HG03103 (cell line): ENCODE data around the gene C1orf21.

Source experiments
- ATAC-seq: cut with Tn5 transposase; IDR thresholded peaks from one replicate; pipeline ENCODE4 v1.9.1; 2021; ENCODE audit warnings: low read depth; ENCODE audit not compliant: unreplicated experiment

Gene C1orf21

DNA sequence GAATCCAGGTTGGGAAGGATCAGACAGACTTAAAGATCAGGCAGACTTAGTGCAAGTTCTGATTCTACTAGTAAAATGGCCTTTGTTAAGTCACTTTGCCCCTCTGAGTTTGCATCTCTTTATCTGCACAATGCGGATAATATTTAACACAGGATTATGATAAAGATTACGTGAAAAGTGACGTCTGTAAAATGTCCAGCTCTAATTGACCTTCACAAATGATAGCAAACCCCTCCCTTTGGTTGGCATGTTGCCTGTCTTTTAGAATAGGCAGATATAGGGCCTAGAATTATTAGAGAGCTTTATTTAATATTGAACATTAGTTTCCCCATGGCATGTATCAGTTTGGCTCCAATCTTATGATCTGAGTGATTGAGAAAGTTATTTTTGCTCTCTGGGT is 55.4 kb downstream of the C1orf21 start:
- ATAC-seq: no peak

DNA sequence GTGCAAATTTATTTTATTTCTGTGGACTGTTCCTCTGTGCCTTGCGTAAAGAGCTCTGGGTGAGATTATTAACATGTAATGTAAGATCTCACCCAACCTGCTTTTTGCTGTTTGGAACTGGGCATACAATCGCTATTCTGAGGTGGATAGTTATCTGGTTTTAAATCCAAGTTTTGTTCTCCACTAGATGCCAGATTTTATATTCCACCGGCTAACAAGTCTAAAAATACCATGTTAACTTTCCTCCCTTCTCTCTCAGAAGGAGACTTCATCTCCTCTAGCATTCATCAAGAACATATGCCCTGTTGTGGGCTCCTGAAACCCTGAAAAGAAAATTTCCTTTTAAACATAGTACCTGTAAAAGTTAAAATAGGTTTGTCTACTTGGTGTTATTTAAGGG is 56.4 kb downstream of the C1orf21 start:
- ATAC-seq: no peak

DNA sequence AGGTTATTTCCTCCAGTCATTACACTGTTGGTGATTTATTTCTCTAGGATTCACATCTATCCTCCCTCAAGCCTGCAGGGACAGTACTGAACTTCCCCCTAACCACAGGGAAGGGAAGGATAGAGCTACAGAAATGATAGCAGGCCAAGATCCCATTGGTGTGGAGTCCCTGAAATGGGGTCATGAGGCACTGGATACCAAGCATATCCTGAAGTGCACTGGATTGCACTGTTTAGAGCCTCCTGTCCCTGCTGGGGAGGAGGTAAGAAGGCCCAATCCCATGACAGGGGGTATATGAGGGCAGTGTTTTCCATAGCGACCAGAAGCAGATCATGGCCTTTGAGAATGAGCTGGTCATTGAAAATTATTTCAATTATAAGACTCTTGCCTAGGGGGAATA is 56.8 kb downstream of the C1orf21 start:
- no peak for ATAC-seq

DNA sequence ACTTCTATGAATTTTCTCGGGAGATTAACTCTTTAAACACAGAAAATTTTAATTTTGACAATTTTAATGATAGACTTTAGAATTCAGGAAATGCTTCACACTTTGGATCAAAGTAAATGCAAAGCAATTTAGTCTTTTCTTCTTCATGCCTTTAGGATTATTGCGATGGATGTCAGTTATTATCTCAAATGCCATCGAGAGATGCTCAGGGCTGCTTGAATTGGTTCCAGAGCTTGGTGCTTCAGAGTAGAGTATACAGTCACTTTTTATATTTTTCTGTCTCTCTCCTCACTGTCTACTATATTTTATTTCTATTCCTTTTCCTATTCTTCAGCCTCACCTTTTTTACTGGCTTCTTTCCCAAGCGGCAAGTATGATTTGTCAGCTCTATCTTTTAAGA is 59.2 kb downstream of the C1orf21 start:
- no peak for ATAC-seq

DNA sequence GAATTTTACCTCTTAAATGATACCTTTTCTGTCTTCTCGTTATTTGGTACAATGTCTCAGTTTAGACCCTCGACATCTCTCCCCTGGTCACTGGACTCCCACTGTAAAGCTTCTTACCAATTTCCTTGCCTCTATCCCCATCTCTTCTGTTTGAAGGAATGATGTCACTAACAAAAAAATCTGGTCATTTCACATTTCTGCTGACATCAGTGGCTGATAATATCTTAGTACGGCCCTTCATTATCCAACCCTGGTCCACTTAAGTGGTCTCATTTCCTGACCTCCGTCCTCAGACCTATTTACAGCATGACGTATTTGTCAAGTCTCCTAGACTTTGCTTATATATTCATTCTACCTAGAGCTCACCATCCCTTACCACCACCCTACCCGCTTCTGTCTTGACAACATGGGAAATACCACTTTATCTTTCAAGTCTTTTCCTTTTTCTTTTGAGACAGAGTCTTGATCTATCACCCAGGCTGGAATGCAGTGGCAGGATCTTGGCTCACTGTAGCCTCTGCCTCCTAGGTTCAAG is 60.9 kb downstream of the C1orf21 start:
- no peak for ATAC-seq

DNA sequence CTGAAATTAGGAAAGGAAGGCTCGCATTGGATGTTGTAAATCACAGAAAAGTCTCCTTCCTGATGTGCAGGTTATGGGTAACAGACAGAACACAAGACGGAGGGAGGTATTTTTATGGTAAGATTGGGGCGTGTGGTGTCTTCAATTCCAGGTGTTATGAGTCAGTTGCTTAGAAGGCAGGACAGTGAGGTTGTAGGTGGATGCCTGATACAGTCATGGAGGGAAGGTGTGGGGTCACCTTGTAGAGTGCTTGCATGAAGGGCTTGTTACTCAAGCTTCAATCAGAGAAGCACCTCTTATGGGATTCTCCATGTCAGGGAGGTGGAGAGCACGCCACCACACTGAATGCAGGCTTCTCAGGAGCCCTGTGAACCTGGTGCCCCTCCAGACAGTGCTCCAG is 63.1 kb downstream of the C1orf21 start:
- ATAC-seq: no peak

DNA sequence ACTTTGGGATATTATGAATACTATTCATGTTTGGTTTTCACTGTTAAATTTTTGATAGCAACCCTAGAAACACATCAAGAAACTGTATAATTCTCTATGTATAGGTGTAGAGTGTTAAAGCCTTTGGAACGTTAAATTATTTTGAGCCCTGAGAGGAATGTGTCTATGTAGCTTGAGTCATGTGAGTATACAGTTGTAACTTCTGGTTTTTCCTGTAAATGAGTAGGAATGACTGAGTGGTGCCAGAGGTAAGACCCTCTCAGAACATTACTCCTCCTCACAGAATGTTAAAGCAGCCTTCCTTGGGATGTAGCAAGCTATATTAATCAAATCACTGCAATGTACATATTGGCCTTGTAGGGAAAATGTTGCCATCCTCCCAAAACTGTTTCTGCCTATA is 69.0 kb downstream of the C1orf21 start:
- no peak for ATAC-seq

DNA sequence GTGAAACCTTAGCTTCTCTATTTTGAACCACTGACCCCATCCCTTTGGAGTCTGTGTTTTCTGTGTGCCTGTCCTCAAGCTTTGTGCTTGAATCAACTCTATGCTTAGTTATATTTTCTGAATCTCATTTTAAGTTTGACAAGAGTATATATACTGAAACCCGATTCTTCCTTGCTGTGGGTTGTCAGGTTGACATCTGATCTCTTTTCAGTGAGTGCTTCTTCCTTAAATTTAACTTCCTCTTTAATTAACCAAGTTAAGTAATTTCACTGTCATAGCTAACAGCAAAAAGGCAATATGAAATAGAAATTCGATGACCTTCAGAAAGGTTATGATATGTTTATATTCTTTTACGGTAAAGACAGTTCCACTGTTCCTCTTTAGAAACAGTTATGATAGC is 69.4 kb downstream of the C1orf21 start:
- no peak for ATAC-seq

DNA sequence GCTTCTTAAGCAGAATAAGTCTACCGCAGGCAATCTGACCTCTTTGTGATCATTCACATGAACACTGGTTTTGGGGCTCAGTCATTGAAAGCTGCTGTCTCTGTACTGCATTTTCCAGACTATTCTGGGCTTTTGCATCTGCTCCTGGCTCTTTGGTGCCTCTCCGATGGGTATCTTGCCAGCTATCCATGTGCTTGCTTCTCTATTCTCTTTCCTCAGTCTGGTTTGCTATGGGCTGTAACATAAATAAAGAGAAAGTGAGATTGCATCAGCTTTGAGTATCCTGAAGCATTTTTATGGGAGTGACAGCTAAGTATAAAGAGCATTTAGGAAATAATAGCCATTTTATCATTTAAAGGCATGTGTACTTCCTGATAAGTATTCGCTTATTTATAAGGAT is 70.7 kb downstream of the C1orf21 start:
- ATAC-seq: no peak

DNA sequence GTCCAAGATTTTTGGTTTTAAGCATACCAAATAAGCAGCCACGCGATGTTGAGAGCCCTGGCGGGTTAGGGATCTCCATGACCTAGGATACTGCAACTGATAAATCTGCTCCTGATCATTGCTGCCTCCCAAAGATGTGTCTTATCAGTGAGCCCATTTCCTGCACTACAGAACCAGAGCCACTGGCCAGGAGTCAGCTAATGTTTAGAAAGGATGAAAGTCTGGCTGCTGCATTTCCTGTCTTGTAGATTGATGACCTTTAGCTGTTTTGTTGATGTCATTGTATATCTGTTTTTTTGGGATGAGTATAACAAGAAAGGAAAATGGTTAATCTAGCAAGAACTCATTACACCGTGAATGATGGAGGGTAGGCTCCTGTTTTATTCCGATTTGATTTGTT is 74.5 kb downstream of the C1orf21 start:
- no peak for ATAC-seq

DNA sequence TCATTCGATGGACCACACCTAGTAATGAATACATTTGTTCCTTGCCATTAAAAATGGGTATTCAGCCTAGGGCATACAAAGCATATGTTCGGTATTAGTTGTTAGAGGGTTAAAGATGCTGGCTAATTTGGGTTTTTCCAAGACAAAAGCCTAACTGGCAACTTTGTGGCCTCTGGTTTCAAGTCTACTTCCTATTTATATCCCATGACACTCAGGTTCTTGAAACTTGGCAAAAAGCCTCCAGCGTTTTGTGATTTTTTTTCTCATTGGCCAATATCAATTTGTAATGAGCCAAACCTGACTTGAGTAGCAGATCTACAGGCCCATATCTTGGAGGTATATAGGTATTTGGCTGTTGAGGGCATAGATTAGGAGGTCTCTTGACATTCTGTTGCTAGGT is 75.3 kb downstream of the C1orf21 start:
- ATAC-seq: no peak

DNA sequence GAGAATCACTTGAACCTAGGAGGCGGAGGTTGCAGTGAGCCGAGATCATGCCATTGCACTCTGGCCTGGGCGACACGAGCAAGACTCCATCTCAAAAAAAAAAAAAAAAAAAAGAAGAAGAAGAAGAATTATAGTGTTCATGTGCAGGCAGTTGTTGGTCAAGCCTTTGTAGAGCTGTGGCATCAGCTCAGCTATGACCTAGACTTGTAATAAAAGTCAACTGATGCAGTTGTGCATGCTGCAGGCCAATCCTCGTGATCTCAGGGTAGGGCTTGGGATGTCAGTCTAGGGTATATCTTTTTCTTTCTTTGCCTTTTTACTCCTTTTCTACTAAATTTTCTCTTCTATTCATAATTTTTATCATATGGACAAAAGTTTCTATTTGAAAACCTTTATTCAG is 76.2 kb downstream of the C1orf21 start:
- no peak for ATAC-seq

DNA sequence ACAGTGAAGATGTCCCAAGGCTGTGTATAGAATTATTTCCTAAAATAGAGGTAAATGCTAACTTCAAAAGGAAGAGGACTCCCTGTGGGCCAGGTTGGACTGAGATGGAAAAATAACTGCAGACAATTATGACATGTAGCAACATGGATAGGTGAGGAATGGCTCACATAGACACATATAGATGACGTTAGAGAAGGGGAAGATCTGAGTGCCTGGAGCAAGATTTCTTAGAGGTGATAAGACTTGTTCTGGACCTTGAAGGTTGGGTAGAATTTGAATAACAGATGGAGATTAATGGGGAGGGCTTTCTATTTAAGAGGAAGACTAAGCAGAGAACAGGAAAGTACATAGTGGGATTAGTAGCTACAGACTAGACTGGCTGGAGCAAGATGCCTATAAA is 76.9 kb downstream of the C1orf21 start:
- no peak for ATAC-seq

DNA sequence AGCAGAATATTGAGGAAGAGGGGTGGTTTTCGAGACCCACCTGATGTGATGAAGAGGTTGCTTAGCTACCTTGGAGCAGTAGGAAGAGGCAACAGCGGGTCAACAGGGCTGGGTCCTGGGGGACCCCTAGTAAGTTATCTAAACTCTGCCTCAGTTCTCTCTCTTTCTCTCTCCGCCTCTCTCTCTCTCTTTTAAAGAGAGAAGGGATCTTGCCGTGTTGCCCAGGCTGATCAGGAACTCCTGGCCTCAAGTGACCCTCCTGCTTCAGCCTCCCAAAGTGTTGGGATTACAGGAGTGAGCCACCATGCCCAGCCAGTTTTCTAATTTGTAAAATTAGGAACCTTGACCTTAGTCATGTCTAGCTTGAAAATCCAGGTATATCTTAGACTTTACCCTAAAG is 77.9 kb downstream of the C1orf21 start:
- no peak for ATAC-seq

DNA sequence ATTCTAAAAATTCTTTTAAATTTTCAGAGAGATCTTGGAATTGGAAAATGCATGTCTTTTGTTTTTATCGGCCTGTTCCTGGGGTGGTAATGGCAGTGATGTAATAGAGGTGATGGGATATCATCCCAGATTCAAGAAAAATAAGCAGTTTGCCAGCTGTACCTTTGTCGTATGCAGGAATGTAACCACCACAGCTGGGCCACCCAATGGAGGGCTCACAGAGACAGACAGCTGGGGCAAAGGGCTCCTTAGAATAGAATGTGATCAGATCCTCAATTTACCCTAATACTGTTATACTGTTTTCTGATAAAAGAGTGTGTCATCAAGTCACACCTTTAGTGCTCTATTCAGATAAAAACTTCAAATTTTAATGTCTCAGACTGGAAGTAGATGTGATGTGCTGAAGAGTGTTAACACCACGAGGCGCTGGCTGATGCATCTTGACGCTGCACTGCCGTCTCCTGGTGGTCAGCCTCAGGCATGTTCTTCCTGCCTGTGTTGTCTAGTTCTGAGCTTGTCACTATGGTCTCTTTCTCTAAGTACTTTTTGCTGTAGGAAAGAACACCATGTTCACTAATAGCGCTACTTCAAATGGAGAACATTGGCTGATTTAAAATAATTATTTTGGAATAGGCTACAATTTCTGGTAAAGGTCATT is 78.8 kb downstream of the C1orf21 start:
- ATAC-seq: no peak

DNA sequence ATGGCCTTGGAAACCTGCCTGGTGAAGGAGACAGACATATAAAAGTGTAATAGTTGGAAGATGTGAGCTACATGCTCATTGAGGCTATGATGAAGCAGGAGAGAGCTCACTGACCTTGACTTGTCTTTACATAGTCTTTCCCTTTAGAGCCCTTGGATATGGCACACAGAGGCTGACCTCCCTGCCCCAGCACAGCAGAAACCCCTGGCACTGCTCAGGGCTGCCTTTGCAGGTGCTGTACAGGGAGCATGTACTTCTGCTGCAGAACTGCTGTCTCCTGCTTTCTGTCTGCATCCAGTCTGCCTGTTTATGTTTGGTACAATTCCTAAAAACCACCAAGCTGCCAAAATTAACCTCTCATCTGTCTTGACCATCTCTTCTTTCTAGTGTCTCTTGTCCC is 80.5 kb downstream of the C1orf21 start:
- no peak for ATAC-seq

DNA sequence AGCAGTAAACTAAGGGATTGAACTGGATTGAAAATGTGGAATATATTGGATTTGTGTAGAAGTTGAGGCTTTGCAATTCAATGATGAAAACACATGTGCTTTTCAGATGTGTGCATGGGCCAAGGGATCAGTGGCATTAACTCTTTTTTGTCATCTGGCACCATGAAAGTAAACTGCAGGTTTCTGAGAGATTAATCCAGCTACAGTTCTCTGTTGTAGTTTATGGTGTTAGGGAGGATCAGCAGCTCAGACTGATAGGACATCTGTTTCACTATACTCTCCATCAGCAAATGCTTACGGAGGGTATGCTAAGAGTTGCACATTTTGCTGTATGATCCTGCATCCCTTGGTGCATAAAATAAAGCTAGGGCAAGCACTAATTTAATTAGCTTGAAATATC is 82.6 kb downstream of the C1orf21 start:
- no peak for ATAC-seq

DNA sequence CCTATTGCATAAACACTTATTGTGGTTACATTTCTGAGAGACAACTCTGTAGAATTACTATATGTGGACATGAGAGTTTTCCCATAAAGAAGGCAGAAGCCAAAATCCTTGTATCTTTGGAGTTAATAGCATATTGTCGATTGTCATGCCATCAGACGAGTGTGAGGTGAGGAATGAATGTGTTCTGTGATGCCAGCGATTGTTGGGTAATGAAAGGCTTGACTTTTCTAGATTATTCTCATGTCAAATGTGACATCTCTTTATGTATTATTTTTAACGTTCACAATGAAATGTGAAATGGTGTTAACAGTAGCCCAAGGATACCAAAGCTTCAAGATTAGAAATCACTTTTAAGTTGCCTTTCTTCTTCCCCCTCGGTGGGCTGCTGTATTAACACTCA is 84.9 kb downstream of the C1orf21 start:
- ATAC-seq: no peak

DNA sequence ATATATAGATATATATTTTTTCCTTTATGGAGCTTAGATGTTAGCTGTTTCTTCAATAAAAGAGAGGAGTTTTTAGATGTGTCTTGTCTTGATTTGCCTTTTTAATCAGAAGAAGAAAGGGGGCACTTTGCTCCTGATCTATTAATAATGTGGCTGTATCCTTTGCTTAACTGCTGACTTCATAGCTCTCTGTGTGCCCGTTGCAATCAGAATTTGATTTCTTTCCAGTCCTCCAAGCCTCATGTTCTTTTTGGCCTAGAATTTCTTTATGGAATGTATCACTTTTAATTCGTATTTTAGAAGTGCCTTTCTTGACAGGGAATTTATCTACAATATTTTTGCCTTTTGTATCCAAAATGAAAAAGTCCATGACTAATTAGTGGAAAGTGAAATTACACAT is 85.3 kb downstream of the C1orf21 start:
- ATAC-seq: no peak

DNA sequence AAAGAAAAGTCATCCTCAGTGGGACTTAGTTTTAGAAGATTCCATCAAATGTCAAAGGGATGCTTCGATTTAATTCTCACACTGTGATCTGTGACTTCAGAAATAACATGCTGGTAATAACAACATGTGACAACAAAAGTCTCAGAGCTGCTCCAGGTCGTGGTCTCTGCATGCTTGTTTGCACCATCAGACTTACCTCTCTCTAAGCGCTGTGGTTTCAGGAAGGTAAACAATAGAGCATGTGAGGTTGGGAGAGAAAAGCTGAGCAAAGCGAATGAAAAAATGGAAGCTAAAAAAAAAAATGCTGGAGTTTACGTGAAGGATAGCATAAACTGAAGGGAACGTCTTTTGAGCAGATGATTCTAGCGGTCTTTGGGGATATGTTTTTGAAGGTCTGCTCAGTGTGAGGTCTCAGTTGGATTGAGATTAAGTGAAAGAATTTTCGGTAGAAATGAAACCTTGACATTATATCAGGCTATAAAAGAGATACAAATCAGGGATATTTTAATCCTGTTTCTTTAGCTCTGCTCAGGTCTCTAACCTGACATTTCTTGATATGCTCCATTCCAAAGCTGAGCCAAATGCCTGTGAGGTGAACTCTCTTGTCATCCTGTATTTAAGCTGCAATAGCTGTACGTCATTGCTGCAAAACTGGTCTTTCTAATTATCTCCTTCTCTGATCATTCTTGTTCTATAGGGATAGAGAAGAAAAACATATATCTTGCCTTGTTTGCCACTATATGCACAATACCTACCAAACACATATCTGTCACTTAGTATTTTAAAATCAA is 86.5 kb downstream of the C1orf21 start:
- no peak for ATAC-seq

DNA sequence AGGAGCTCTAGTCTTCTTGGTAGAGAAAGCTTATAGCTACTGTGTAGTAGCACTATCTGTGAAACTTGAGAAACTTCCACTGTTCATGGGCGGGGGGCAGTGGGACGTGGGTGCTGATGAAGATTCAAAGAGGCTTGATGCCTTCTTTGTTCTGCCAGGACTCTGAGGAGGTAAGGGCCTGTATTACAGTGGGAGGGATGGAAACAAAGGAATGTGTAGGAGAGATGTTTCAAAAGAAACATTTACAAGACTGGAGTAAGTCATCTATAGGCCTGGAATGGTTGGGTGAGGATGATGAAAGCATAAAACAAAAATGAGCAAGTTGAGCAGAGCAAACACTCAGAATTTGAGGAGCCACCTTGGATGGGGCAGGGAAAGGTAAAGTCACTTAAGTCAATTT is 89.4 kb downstream of the C1orf21 start:
- no peak for ATAC-seq
